PC-3 (cell line): ENCODE results near the gene CCR4.
"Not testable (repeated sequence)": the region's sequence is repeated elsewhere in the genome, so short reads cannot be mapped to it uniquely, and the experiment has no call there.

Source experiments
- EZH2 ChIP-seq: fragments of 300-600 bp; sonication (generic); IDR thresholded peaks from one replicate; pipeline ENCODE4 v1.6.1; 2017; ENCODE audit warnings: antibody characterized with exemption, mild to moderate bottlenecking, low read length; ENCODE audit not compliant: unreplicated experiment
- TF ChIP-seq, protein P1 (sequence below): fragments of 300-600 bp; sonication (generic); conservative IDR thresholded peaks from 2 replicates; pipeline ENCODE4 v1.5.1; 2017; ENCODE audit warnings: antibody characterized with exemption, low read depth, mild to moderate bottlenecking, low read length

DNA sequence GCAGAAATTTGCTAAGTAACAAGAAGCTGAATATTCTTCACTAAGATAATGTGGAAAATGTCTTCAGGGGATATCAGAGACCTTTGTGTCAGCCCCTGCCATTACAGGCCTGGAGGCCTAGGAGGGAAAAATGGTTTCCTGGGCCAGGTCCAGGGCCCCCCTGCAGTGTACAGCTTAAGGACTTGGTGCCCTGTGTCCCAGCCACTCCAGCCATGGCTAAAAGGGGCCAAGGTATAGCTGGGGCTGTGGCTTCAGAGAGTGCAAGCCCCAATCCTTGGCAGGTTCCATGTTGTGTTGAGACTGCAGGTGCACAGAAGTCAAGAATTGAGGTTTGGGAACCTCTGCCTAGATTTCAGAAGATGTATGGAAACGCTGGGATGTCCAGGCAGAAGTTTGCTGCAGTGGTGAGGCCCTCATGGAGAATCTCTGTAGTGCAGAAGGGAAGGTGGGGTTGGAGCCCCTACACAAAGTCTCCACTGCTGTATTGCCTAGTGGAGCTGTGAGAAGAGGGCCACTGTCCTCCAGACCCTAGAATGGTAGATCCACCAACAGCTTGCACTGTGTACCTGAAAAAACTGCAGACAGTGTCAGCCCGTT lies 14.3 kb downstream of the CCR4 start:
- TF ChIP-seq, protein P1, sequence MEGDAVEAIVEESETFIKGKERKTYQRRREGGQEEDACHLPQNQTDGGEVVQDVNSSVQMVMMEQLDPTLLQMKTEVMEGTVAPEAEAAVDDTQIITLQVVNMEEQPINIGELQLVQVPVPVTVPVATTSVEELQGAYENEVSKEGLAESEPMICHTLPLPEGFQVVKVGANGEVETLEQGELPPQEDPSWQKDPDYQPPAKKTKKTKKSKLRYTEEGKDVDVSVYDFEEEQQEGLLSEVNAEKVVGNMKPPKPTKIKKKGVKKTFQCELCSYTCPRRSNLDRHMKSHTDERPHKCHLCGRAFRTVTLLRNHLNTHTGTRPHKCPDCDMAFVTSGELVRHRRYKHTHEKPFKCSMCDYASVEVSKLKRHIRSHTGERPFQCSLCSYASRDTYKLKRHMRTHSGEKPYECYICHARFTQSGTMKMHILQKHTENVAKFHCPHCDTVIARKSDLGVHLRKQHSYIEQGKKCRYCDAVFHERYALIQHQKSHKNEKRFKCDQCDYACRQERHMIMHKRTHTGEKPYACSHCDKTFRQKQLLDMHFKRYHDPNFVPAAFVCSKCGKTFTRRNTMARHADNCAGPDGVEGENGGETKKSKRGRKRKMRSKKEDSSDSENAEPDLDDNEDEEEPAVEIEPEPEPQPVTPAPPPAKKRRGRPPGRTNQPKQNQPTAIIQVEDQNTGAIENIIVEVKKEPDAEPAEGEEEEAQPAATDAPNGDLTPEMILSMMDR = not testable (repeated sequence)
- not testable (repeated sequence) for TF ChIP-seq EZH2
